Activated CD4-positive, alpha-beta memory T cell treated with anti-CD3 and anti-CD28 coated beads for 36 hours (primary cell): Measurements from ENCODE around the gene TMEM187. TPM values are rescaled to one million over a fixed set of nuclear protein-coding genes. Genes with fewer than 3 reads are reported as not detected.

Source experiments
- CTCF ChIA-PET: fragments of 350-600 bp; sonication (Branson Sonifier 250); formaldehyde crosslinking; loops from one replicate; lab custom pipeline; 2021; ENCODE audit warnings: antibody characterized with exemption, inconsistent platforms; lab: Charles Lee
- POLR2A ChIA-PET: fragments of 350-600 bp; sonication (Branson Sonifier 250); formaldehyde crosslinking; loops from one replicate; lab custom pipeline; 2021; ENCODE audit warnings: antibody characterized with exemption; lab: Charles Lee
- DNase-seq: peaks from one replicate; pipeline ENCODE4 v3.0.0-alpha.2; 2020
- H3K27ac Mint-ChIP-seq: one replicate; pipeline ENCODE4 v1.8.0; 2021; ENCODE audit warnings: mixed read lengths
- H3K27me3 Mint-ChIP-seq: one replicate; pipeline ENCODE4 v1.8.0; 2021; ENCODE audit warnings: mixed read lengths
- H3K36me3 Mint-ChIP-seq: one replicate; pipeline ENCODE4 v1.8.0; 2021; ENCODE audit warnings: mixed read lengths
- H3K4me1 Mint-ChIP-seq: one replicate; pipeline ENCODE4 v1.8.0; 2021; ENCODE audit warnings: low read depth, mixed read lengths
- H3K4me3 Mint-ChIP-seq: one replicate; pipeline ENCODE4 v1.8.0; 2021; ENCODE audit warnings: mild to moderate bottlenecking, mixed read lengths
- H3K9me3 Mint-ChIP-seq: one replicate; pipeline ENCODE4 v1.8.0; 2021; ENCODE audit warnings: mixed read lengths
- intact Hi-C: fragments of 100-400 bp; cut with micrococcal nuclease; formaldehyde crosslinking; loops from one replicate; pipeline ENCODE4 v1.15.1; 2023
- total RNA-seq, 2 experiments: library from RNA; stranded (reverse); gene quantifications; one replicate each; pipeline ENCODE4 v1.2.3, GENCODE V29; 2021

Gene TMEM187
- total RNA-seq, 2 experiments from 2014 or later = 8.6 to 9.1 TPM

DNA sequence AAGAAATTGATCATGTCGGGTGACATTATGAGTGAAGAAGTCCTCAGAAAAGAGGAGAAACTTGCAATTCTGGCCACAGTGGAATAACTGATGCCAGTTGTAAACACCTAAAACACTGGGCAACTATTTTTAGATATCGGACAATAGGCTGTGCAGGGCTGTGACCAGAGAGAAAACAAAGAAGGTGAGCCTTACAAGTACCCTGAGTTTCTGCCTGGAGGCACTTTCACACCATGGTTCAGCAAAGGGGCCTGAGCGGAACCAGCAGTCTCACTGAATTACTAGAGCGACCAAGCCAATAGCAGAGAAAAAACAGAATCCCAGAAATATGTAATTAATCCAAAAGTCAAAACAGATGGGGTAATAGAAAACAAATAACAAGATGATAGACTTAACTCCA is 36.0 kb downstream of the TMEM187 start:
- H3K4me3 Mint-ChIP-seq = no peak overlapping the region
- H3K36me3 Mint-ChIP-seq = peaks cover 22% of the 10 kb centered on the region
- ChIA-PET CTCF (interaction anchor here (0.6 kb wide), 1 partner anchor 28 kb away, joined by 3 read pairs; no protein-coding TSS in a partner anchor), POLR2A (no interaction called here)
- no peaks in the 10 kb centered on the region for H3K27me3 Mint-ChIP-seq
- intact Hi-C loops = no loop called here
- no peak for DNase-seq
- no peaks in the 10 kb centered on the region for H3K4me1 Mint-ChIP-seq
- no peaks in the 10 kb centered on the region for H3K9me3 Mint-ChIP-seq
- no peak overlapping the region for H3K27ac Mint-ChIP-seq

DNA sequence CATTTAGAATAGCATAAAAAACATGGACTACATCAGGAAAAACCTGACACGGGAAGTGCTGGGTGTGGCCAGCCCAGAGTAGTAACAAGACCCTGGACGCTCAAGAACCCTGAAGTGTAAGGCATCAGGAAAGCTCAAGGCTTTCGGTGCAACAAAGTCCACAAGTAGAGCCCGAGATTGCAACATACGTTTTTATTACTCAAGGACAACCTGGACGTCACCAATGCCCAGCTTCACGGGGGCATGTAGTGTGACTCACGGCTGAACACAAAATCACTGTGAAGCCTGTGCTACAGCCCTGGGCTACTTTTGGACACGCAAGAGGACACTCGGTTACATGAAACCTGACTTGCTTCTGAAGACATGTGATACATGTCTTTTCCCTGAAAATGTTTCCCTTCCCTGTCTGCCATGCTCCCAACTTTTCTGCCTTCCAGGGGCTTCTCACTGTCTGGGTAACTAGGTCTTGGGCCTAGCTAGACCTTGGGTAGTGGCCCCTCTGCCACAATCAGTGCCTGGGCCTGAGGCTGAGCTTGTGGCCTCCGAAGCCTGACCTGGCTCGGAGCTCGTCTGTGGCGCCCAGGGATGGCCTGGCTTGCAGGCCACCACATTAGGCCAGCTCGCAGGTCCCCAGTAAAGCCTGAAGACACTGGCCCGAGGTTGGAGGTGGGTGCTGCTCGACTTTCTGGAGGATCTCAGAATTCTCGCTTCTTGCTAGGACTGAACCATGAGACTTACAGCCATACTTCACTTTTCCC is 38.0 kb downstream of the TMEM187 start:
- Mint-ChIP-seq H3K9me3 (no peaks in the 10 kb centered on the region), H3K27ac (no peak overlapping the region), H3K4me3 (no peak overlapping the region), H3K27me3 (no peaks in the 10 kb centered on the region), H3K36me3 (peaks cover 24% of the 10 kb centered on the region), H3K4me1 (peaks cover 4% of the 10 kb centered on the region)
- intact Hi-C loops = no loop called here
- DNase-seq = no peak
- ChIA-PET CTCF (interaction anchor here (0.7 kb wide), 1 partner anchor 187 kb away, joined by 3 read pairs; no protein-coding TSS in a partner anchor), POLR2A (no interaction called here)

DNA sequence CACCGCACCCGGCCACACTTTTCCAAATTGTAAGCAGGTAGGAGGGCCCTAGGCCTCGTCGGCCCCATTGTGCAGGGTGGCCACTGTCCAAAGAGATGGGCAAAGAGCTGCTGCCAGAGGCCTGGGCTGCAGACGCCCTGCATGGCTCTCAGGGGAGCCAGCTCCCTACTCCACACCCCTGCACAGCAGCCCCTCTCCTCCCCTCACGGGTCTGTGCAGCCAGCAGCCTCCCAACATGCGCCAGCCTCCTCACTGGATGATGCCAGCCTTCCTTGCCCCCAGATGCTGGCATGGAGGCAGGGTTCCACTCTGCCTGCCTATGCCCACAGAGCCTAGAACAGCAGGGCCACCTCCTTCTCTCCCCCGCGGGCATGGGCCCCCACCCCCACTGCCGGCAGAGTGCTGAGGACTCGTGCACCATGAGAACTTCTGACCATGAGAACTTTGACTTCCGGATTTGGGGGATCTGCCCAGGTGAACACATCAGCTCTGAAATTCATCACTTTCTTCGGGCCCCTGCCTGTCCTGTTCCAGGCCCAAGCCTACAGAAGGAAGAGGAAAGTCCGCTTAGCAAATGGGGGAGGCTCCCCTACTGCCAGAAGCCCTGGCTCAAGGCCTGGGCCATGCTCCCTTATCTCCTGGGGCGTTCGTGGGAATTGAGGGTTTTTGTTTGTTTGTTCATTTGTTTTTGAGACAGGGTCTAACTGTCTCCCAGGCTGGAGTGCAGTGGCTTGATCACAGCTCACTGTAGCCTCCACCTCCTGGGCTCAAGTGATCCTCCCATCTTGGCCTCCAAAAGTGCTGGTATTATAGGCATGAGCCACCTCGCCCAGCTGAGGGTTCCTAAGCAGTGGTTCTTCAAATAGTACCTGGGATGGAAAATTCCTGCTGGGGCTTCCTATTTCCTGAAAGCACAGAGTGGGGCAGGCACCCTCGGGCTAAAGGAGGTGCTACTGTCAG is 39.1 kb downstream of the TMEM187 start:
- peaks cover 25% of the 10 kb centered on the region for H3K36me3 Mint-ChIP-seq
- intact Hi-C loops = no loop called here
- DNase-seq = no peak
- H3K9me3 Mint-ChIP-seq = no peaks in the 10 kb centered on the region
- no peaks in the 10 kb centered on the region for H3K27me3 Mint-ChIP-seq
- POLR2A ChIA-PET = interaction anchor here (1.0 to 1.6 kb wide), 2 partner anchors 9 to 44 kb away, joined by 3 to 5 read pairs; no protein-coding TSS in a partner anchor
- CTCF ChIA-PET = no interaction called here
- H3K27ac Mint-ChIP-seq = no peak overlapping the region
- no peak overlapping the region for H3K4me3 Mint-ChIP-seq
- H3K4me1 Mint-ChIP-seq = peaks cover 9% of the 10 kb centered on the region

DNA sequence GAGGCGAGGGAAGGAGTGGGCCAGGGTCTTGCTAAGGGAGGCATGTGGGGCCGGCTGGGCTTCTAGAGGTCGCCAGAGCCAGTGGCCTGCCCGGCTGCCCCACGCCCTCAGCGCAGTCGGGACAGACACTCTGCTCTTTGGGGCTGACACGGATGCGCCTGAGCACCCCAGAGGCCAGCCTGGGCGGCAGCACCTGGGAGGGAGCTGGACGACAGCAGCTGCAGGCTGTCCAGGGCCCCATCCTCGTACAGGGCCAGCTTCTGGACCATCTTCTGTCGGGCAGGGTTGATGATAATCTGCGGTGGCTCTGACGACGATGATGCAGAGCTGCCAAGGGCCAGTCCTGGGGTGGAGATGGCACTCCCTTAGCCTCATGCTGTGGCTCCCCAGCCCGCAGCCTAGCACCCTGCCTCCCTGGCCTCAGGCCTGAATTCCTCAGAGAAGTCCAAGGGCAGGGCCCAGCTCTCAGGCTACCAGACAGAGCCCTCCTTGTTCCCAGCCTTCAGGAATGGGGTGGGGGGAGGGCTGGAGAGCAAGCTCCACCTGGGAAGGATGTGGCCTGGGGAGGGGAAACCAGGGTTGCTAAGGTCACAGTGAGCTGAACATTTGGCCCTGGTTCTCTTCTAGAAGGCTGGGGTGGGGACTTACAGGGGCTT is 39.9 kb downstream of the TMEM187 start:
- Mint-ChIP-seq H3K4me1 (peaks cover 9% of the 10 kb centered on the region), H3K27ac (no peak overlapping the region), H3K36me3 (peaks cover 25% of the 10 kb centered on the region), H3K4me3 (no peak overlapping the region), H3K9me3 (no peaks in the 10 kb centered on the region), H3K27me3 (no peaks in the 10 kb centered on the region)
- intact Hi-C loops = no loop called here
- CTCF ChIA-PET = interaction anchor here (1.1 to 2.9 kb wide), 10 partner anchors 10 to 315 kb away, joined by 3 to 37 read pairs (median 5); partner anchors contain the start of gene TMEM187
- DNase-seq = no peak
- POLR2A ChIA-PET = interaction anchor here (1.0 to 1.6 kb wide), 2 partner anchors 10 to 45 kb away, joined by 3 to 5 read pairs; no protein-coding TSS in a partner anchor

DNA sequence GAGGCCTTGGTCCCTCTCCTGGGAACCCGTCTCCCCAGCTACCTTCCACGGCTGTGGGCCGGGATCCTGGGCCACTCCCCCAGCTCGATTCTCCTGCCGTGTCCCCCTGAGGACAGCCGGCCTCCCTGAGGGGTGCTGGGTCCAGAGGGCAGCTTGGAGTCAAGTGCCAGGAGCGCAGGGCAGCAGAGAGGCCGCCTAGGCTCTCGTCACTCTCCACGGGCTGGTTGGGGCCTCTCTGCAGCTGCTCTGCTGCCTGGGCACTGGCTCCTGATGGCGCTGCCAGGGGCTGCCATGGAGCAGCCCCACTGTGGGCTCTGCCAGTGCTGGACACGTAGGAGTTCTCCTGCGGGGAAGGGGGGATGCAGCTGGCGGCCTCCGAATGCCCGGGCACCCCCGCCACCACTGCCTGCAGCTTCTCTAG is 40.5 kb downstream of the TMEM187 start:
- peaks cover 27% of the 10 kb centered on the region for H3K36me3 Mint-ChIP-seq
- H3K27ac Mint-ChIP-seq = no peak overlapping the region
- no peak overlapping the region for H3K4me3 Mint-ChIP-seq
- no peaks in the 10 kb centered on the region for H3K27me3 Mint-ChIP-seq
- intact Hi-C loops = no loop called here
- no peaks in the 10 kb centered on the region for H3K9me3 Mint-ChIP-seq
- H3K4me1 Mint-ChIP-seq = peaks cover 9% of the 10 kb centered on the region
- ChIA-PET CTCF (interaction anchor here (1.0 to 2.9 kb wide), 17 partner anchors 10 to 314 kb away, joined by 3 to 37 read pairs (median 4); partner anchors contain the start of gene TMEM187), POLR2A (interaction anchor here (1.0 kb wide), 1 partner anchor 10 kb away, joined by 3 read pairs; no protein-coding TSS in a partner anchor)
- no peak for DNase-seq

- Mint-ChIP-seq H3K36me3 (peaks cover 27% of the 10 kb centered on the region), H3K27me3 (no peaks in the 10 kb centered on the region), H3K4me3 (no peak overlapping the region), H3K9me3 (no peaks in the 10 kb centered on the region), H3K27ac (no peak overlapping the region), H3K4me1 (peaks cover 9% of the 10 kb centered on the region)
- intact Hi-C loops = no loop called here
- DNase-seq = peak; percentile 53
- CTCF ChIA-PET = interaction anchor here (0.6 to 2.9 kb wide), 25 partner anchors 9 to 127 kb away, joined by 3 to 37 read pairs (median 3); no protein-coding TSS in a partner anchor
- POLR2A ChIA-PET = interaction anchor here (0.5 kb wide), 1 partner anchor 34 kb away, joined by 3 read pairs; no protein-coding TSS in a partner anchor
Measured at GRCh38 chrX:154013614-154014360, 41.2 kb downstream of the TMEM187 start.

GRCh38 chrX:154014429-154015380 is 42.2 kb downstream of the TMEM187 start:
- no peak for DNase-seq
- peaks cover 27% of the 10 kb centered on the region for H3K36me3 Mint-ChIP-seq
- no peaks in the 10 kb centered on the region for H3K27me3 Mint-ChIP-seq
- ChIA-PET POLR2A (no interaction called here), CTCF (interaction anchor here (0.6 to 2.9 kb wide), 12 partner anchors 8 to 78 kb away, joined by 3 to 37 read pairs (median 6); no protein-coding TSS in a partner anchor)
- H3K4me1 Mint-ChIP-seq = peaks cover 9% of the 10 kb centered on the region
- no peak overlapping the region for H3K4me3 Mint-ChIP-seq
- intact Hi-C loops = no loop called here
- H3K27ac Mint-ChIP-seq = peak overlapping the region; percentile 45
- no peaks in the 10 kb centered on the region for H3K9me3 Mint-ChIP-seq

GRCh38 chrX:154015581-154016264 is 43.2 kb downstream of the TMEM187 start:
- H3K36me3 Mint-ChIP-seq = peaks cover 25% of the 10 kb centered on the region
- H3K4me1 Mint-ChIP-seq = peaks cover 10% of the 10 kb centered on the region
- intact Hi-C loops = no loop called here
- POLR2A ChIA-PET = no interaction called here
- no peak for DNase-seq
- H3K27me3 Mint-ChIP-seq = no peaks in the 10 kb centered on the region
- H3K9me3 Mint-ChIP-seq = no peaks in the 10 kb centered on the region
- peak overlapping the region; percentile 56 for H3K27ac Mint-ChIP-seq
- CTCF ChIA-PET = no interaction called here
- no peak overlapping the region for H3K4me3 Mint-ChIP-seq

DNA sequence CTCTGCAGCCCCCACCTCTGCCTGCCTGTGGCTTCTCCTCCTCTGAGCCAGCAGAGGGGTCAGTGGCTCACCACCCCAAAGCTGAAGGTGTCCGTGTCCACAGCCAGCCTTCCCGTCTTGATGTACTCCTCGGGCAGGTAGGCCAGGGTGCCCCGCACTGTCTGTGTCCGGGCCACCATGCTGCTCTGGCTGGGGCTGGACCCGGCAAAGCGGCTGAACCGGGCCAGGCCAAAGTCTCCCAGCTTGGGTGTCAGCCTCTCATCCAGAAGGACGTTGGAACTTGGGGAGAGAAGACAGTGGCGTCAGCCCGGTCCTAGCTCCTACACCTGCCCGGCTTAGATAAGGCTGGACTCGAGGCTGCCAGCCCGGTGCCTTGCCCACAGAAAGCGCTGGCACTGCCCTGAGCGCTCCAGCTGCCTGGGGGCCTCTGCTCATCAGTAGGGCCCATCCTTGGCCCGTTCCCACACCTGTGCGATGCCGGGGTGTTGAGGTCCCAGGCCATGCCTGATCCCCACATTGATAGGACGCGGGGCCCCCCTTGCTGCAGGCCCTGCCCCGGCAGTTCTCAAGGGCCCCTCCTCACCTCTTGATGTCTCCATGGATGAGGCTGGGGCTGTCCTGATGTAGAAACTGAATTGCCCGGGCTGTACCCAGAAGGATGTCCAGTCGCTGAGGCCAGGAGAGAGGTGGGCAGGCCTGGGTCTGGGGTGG is 44.0 kb downstream of the TMEM187 start:
- Mint-ChIP-seq H3K4me3 (no peak overlapping the region), H3K27me3 (no peaks in the 10 kb centered on the region), H3K4me1 (peaks cover 17% of the 10 kb centered on the region), H3K9me3 (no peaks in the 10 kb centered on the region), H3K36me3 (peaks cover 20% of the 10 kb centered on the region), H3K27ac (no peak overlapping the region)
- CTCF ChIA-PET = no interaction called here
- no peak for DNase-seq
- POLR2A ChIA-PET = no interaction called here
- intact Hi-C loops = no loop called here
